ENCODE results near the gene FADS2. TPM values are rescaled to one million over a fixed set of nuclear protein-coding genes. Genes with fewer than 3 reads are reported as not detected.

FADS2 gene
- total and polyA plus RNA-seq, 2 experiments from 2014 or later, result 317 to 356 TPM

- 48% methylated on average over 9 of the region's 10 CpGs for WGBS (ENCODE audit: low lambda C conversion rate, missing lambda C conversion rate)
- TF ChIP-seq CTCF (IDR thresholded peaks at IDR 0.05; ENCODE audit: poor library complexity) (no peak), EZH2phosphoT487 (IDR thresholded peaks at IDR 0.05; ENCODE audit: low read depth, severe bottlenecking, unreplicated experiment) (no peak), EZH2 (IDR thresholded peaks at IDR 0.05; ENCODE audit: borderline replicate concordance) (no peak)
- Histone ChIP-seq H3K36me3 (replicated peaks; ENCODE audit: insufficient read depth, low read depth) (no peaks in the 10 kb centered on the region), H3K4me3 (no peak overlapping the region), H3K27me3 (no peaks in the 10 kb centered on the region), H3K9me2 (replicated peaks; ENCODE audit: insufficient read depth) (no peaks in the 10 kb centered on the region), H3K27ac (peak overlapping the region; percentile 31), H3K79me2 (no peaks in the 10 kb centered on the region), H4K20me1 (ENCODE audit: insufficient read depth, poor library complexity, severe bottlenecking) (no peaks in the 10 kb centered on the region), H3K4me2 (peak overlapping the region; percentile 51), H3K4me1 (ENCODE audit: insufficient read depth) (peaks cover 15% of the 10 kb centered on the region), H2AFZ (no peak overlapping the region), H3K9me3 (ENCODE audit: low read depth) (no peaks in the 10 kb centered on the region)
- peak; percentile 54 for DNase-seq (ENCODE audit: low spot score)
These were observed 80.7 kb downstream of the FADS2 start for GRCh38 chr11:61908730-61909316.

GRCh38 chr11:61910187-61911127 lies 82.4 kb downstream of the FADS2 start:
- Histone ChIP-seq H3K27me3 (no peaks in the 10 kb centered on the region), H3K9me2 (replicated peaks; ENCODE audit: insufficient read depth) (no peaks in the 10 kb centered on the region), H3K4me2 (no peak overlapping the region), H3K36me3 (replicated peaks; ENCODE audit: insufficient read depth, low read depth) (no peaks in the 10 kb centered on the region), H3K79me2 (peaks cover 5% of the 10 kb centered on the region), H4K20me1 (ENCODE audit: insufficient read depth, poor library complexity, severe bottlenecking) (no peaks in the 10 kb centered on the region), H2AFZ (no peak overlapping the region), H3K27ac (no peak overlapping the region), H3K9me3 (ENCODE audit: low read depth) (no peaks in the 10 kb centered on the region), H3K4me3 (no peak overlapping the region), H3K4me1 (ENCODE audit: insufficient read depth) (peaks cover 11% of the 10 kb centered on the region)
- TF ChIP-seq CTCF (IDR thresholded peaks at IDR 0.05; ENCODE audit: poor library complexity) (no peak), EZH2phosphoT487 (IDR thresholded peaks at IDR 0.05; ENCODE audit: low read depth, severe bottlenecking, unreplicated experiment) (no peak), EZH2 (IDR thresholded peaks at IDR 0.05; ENCODE audit: borderline replicate concordance) (no peak)
- 92% methylated on average over 13 of the region's 13 CpGs for WGBS (ENCODE audit: low lambda C conversion rate, missing lambda C conversion rate)
- DNase-seq (ENCODE audit: low spot score), result no peak

- H3K27ac ChIP-seq, result no peak overlapping the region
These were observed 83.1 kb downstream of the FADS2 start for GRCh38 chr11:61911128-61911700.

More at GRCh38 chr11:61911128-61911700, 83.1 kb downstream of the FADS2 start:
- no peaks in the 10 kb centered on the region for H4K20me1 ChIP-seq (ENCODE audit: insufficient read depth, poor library complexity, severe bottlenecking)
- DNase-seq (ENCODE audit: low spot score), result no peak
- H2AFZ ChIP-seq, result no peak overlapping the region
- peaks cover 11% of the 10 kb centered on the region for H3K4me1 ChIP-seq (ENCODE audit: insufficient read depth)
- H3K36me3 ChIP-seq (replicated peaks; ENCODE audit: insufficient read depth, low read depth), result no peaks in the 10 kb centered on the region
- no peak overlapping the region for H3K4me3 ChIP-seq
- peaks cover 7% of the 10 kb centered on the region for H3K79me2 ChIP-seq
- 88% methylated on average over 7 of the region's 7 CpGs for WGBS (ENCODE audit: low lambda C conversion rate, missing lambda C conversion rate)
- no peaks in the 10 kb centered on the region for H3K9me3 ChIP-seq (ENCODE audit: low read depth)
- no peak overlapping the region for H3K4me2 ChIP-seq
- H3K9me2 ChIP-seq (replicated peaks; ENCODE audit: insufficient read depth), result no peaks in the 10 kb centered on the region
- H3K27me3 ChIP-seq, result no peaks in the 10 kb centered on the region
- no peak for TF ChIP-seq CTCF (IDR thresholded peaks at IDR 0.05; ENCODE audit: poor library complexity)
- no peak for TF ChIP-seq EZH2 (IDR thresholded peaks at IDR 0.05; ENCODE audit: borderline replicate concordance)
- TF ChIP-seq EZH2phosphoT487 (IDR thresholded peaks at IDR 0.05; ENCODE audit: low read depth, severe bottlenecking, unreplicated experiment), result no peak
